GM18873 (cell line): ENCODE measurements around the gene EIF4G3.
"Not testable (repeated sequence)": the region's sequence is repeated elsewhere in the genome, so short reads cannot be mapped to it uniquely, and the experiment has no call there.

Experiments used
- ATAC-seq: cut with Tn5 transposase; IDR thresholded peaks from one replicate; pipeline ENCODE4 v1.9.1; 2021; ENCODE audit warnings: mild to moderate bottlenecking, moderate library complexity, moderate number of reproducible peaks; ENCODE audit not compliant: unreplicated experiment, low FRiP score

Gene EIF4G3

GRCh38 chr1:20903437-20903836, 273.3 kb downstream of the EIF4G3 start:
- ATAC-seq, result no peak

- no peak for ATAC-seq
Measured at GRCh38 chr1:20900056-20900455, 276.6 kb downstream of the EIF4G3 start.

GRCh38 chr1:20899154-20899972, 277.3 kb downstream of the EIF4G3 start:
- ATAC-seq, result no peak

GRCh38 chr1:20896826-20897225, 279.9 kb downstream of the EIF4G3 start:
- ATAC-seq, result no peak

- no peak for ATAC-seq
Measured at GRCh38 chr1:20893931-20894330, 282.8 kb downstream of the EIF4G3 start.

GRCh38 chr1:20891091-20891490, 285.6 kb downstream of the EIF4G3 start:
- ATAC-seq, result no peak

GRCh38 chr1:20887246-20887645, 289.5 kb downstream of the EIF4G3 start:
- ATAC-seq, result no peak

- ATAC-seq, result no peak
Measured at GRCh38 chr1:20885121-20885520, 291.6 kb downstream of the EIF4G3 start.

- ATAC-seq, result no peak
Measured at GRCh38 chr1:20884513-20884912, 292.2 kb downstream of the EIF4G3 start.

GRCh38 chr1:20883766-20884165, 292.9 kb downstream of the EIF4G3 start:
- no peak for ATAC-seq

GRCh38 chr1:20882837-20883236, 293.9 kb downstream of the EIF4G3 start:
- no peak for ATAC-seq

GRCh38 chr1:20878799-20879198, 297.9 kb downstream of the EIF4G3 start:
- no peak for ATAC-seq

- ATAC-seq, result no peak
Measured at GRCh38 chr1:20875198-20875973, 301.3 kb downstream of the EIF4G3 start.

- ATAC-seq, result no peak
Measured at GRCh38 chr1:20873311-20873710, 303.4 kb downstream of the EIF4G3 start.

GRCh38 chr1:20871419-20871818, 305.3 kb downstream of the EIF4G3 start:
- no peak for ATAC-seq

- no peak for ATAC-seq
Measured at GRCh38 chr1:20870718-20871117, 306.0 kb downstream of the EIF4G3 start.

GRCh38 chr1:20868263-20868662, 308.4 kb downstream of the EIF4G3 start:
- ATAC-seq, result no peak

GRCh38 chr1:20867847-20868246, 308.9 kb downstream of the EIF4G3 start:
- ATAC-seq, result no peak

GRCh38 chr1:20867062-20867461, 309.6 kb downstream of the EIF4G3 start:
- ATAC-seq, result no peak

- ATAC-seq, result no peak
Measured at GRCh38 chr1:20865001-20865400, 311.7 kb downstream of the EIF4G3 start.

- ATAC-seq, result no peak
Measured at GRCh38 chr1:20854529-20854928, 322.2 kb downstream of the EIF4G3 start.

- not testable (repeated sequence) for ATAC-seq
Measured at GRCh38 chr1:20851791-20852190, 324.9 kb downstream of the EIF4G3 start.
